Esophagus (tissue), 2 donors: ENCODE measurements around the gene PCNT. TPM values are rescaled to one million over a fixed set of nuclear protein-coding genes. Genes with fewer than 3 reads are reported as not detected.

ENCODE experiments used
- H3K27ac ChIP-seq, 2 donors: one replicate each; pipeline ENCODE4 v1.5.1; 2013; ENCODE audit warnings: low read depth in 2 of 2, mild to moderate bottlenecking in 2 of 2, inconsistent platforms in 1 of 2, low read length in 1 of 2, moderate library complexity in 1 of 2
- H3K27me3 ChIP-seq, 2 donors: one replicate each; pipeline ENCODE4 v1.6.1; 2013; ENCODE audit warnings: low read length in 2 of 2, control low read depth in 1 of 2, mild to moderate bottlenecking in 1 of 2; ENCODE audit not compliant: insufficient read depth in 2 of 2, control insufficient read depth in 1 of 2
- H3K36me3 ChIP-seq, 2 donors: one replicate each; pipeline ENCODE4 v1.6.1; 2013; ENCODE audit warnings: low read length in 1 of 2; ENCODE audit not compliant: control insufficient read depth in 2 of 2, insufficient read depth in 2 of 2
- H3K4me1 ChIP-seq, 2 donors: one replicate each; pipeline ENCODE4 v1.6.1; 2013; ENCODE audit warnings: low read length in 1 of 2; ENCODE audit not compliant: control insufficient read depth in 2 of 2, insufficient read depth in 2 of 2
- H3K4me3 ChIP-seq, 2 donors: one replicate each; pipeline ENCODE4 v1.5.1; 2013; ENCODE audit warnings: low read length in 2 of 2, mild to moderate bottlenecking in 2 of 2, low read depth in 1 of 2, moderate library complexity in 1 of 2
- H3K9me3 ChIP-seq, 2 donors: one replicate each; pipeline ENCODE4 v1.6.1; 2013; ENCODE audit warnings: mild to moderate bottlenecking in 2 of 2, low read depth in 1 of 2, low read length in 1 of 2, moderate library complexity in 1 of 2; ENCODE audit not compliant: control insufficient read depth in 2 of 2, insufficient read depth in 1 of 2
- WGBS, 2 donors: extraction: QIAGEN DNeasy Blood & Tissue Kit; methylation state at CpG; one replicate each; pipeline ENCODE4 v1.1.7; 2013; 5-methylcytosine and 5-hydroxymethylcytosine counted together
- polyA plus RNA-seq, 2 donors: library from polyadenylated mRNA; stranded (reverse); fragments of 200-250 nt; gene quantifications; one replicate each; pipeline ENCODE4 v1.2.3, GENCODE V29; 2013
- donor health status: healthy with polysubstance abuse.
- donor health status: Bipolar disorder and iron deficiency.

Gene PCNT
- polyA plus RNA-seq, 2 donors, result 14.1 to 14.9 TPM

GRCh38 chr21:46483300-46484295 lies 159.6 kb downstream of the PCNT start:
- H3K9me3 ChIP-seq, result no peaks in the 10 kb centered on the region
- WGBS, 2 donors, result 76 to 79% methylated on average over 6 of the region's 6 CpGs
- no peaks in the 10 kb centered on the region for H3K27me3 ChIP-seq
- peaks cover 2 to 8% of the 10 kb centered on the region in 2 donors for H3K36me3 ChIP-seq
- no peak overlapping the region for H3K4me3 ChIP-seq
- H3K27ac ChIP-seq, result no peak overlapping the region
- peaks cover 0 to 3% of the 10 kb centered on the region in 2 donors for H3K4me1 ChIP-seq

GRCh38 chr21:46486481-46487126 lies 162.6 kb downstream of the PCNT start:
- WGBS, 2 donors, result 76 to 82% methylated on average over 4 of the region's 4 CpGs
- Histone ChIP-seq H3K9me3 (no peaks in the 10 kb centered on the region), H3K36me3 (peaks cover 2 to 15% of the 10 kb centered on the region in 2 donors), H3K4me3 (no peak overlapping the region), H3K27me3 (no peaks in the 10 kb centered on the region), H3K27ac (no peak overlapping the region), H3K4me1 (peaks cover 0 to 3% of the 10 kb centered on the region in 2 donors)

GRCh38 chr21:46489162-46489663 lies 165.3 kb downstream of the PCNT start:
- 86 to 87% methylated on average over 6 of the region's 6 CpGs for WGBS, 2 donors
- no peak overlapping the region for H3K27ac ChIP-seq
- H3K4me3 ChIP-seq, result no peak overlapping the region
- H3K9me3 ChIP-seq, result no peaks in the 10 kb centered on the region
- no peaks in the 10 kb centered on the region for H3K4me1 ChIP-seq
- H3K36me3 ChIP-seq, result peaks cover 5 to 16% of the 10 kb centered on the region in 2 donors
- H3K27me3 ChIP-seq, result no peaks in the 10 kb centered on the region

- Histone ChIP-seq H3K36me3 (peaks cover 5 to 16% of the 10 kb centered on the region in 2 donors), H3K9me3 (no peaks in the 10 kb centered on the region), H3K4me1 (no peaks in the 10 kb centered on the region), H3K27ac (no peak overlapping the region), H3K4me3 (no peak overlapping the region), H3K27me3 (no peaks in the 10 kb centered on the region)
- 94 to 97% methylated on average over 10 of the region's 10 CpGs for WGBS, 2 donors
These were observed 165.8 kb downstream of the PCNT start for GRCh38 chr21:46489800-46490199.

- Histone ChIP-seq H3K36me3 (peaks cover 3 to 13% of the 10 kb centered on the region in 2 donors), H3K4me1 (no peaks in the 10 kb centered on the region), H3K27ac (no peak overlapping the region), H3K4me3 (no peak overlapping the region), H3K27me3 (no peaks in the 10 kb centered on the region), H3K9me3 (no peaks in the 10 kb centered on the region)
- WGBS, 2 donors, result 96% methylated on average over 3 of the region's 3 CpGs
These were observed 167.6 kb downstream of the PCNT start for GRCh38 chr21:46491553-46491952.

- peaks cover 3 to 13% of the 10 kb centered on the region in 2 donors for H3K36me3 ChIP-seq
- WGBS, 2 donors, result 90% methylated on average over 5 of the region's 5 CpGs
- H3K27me3 ChIP-seq, result no peaks in the 10 kb centered on the region
- no peak overlapping the region for H3K4me3 ChIP-seq
- no peaks in the 10 kb centered on the region for H3K9me3 ChIP-seq
- H3K27ac ChIP-seq, result no peak overlapping the region
- H3K4me1 ChIP-seq, result no peaks in the 10 kb centered on the region
These were observed 168.9 kb downstream of the PCNT start for GRCh38 chr21:46492851-46493250.

GRCh38 chr21:46493828-46494227 lies 169.9 kb downstream of the PCNT start:
- Histone ChIP-seq H3K27me3 (no peaks in the 10 kb centered on the region), H3K27ac (no peak overlapping the region), H3K4me3 (no peak overlapping the region), H3K4me1 (no peaks in the 10 kb centered on the region), H3K9me3 (no peaks in the 10 kb centered on the region), H3K36me3 (peaks cover 8 to 22% of the 10 kb centered on the region in 2 donors)
- WGBS, 2 donors, result 96% methylated on average over 6 of the region's 6 CpGs

Other genes starting within 250 kb of the PCNT start
- 100 to 1,000 TPM; 120 to 161 TPM for gene COL6A2, start 226.0 kb upstream of the PCNT start, polyA plus RNA-seq
- gene FTCD, start 168.6 kb upstream of the PCNT start, polyA plus RNA-seq, result under 1 TPM; 0.33 to 0.39 TPM
- 1 to 10 TPM; 5.2 to 9.3 TPM for gene SPATC1L, start 139.7 kb upstream of the PCNT start, polyA plus RNA-seq
- 10 to 100 TPM; 41.9 to 57.6 TPM for gene LSS, start 95.4 kb upstream of the PCNT start, polyA plus RNA-seq
- gene MCM3AP, start 38.5 kb upstream of the PCNT start, polyA plus RNA-seq, result 10 to 100 TPM; 27.1 to 29.2 TPM
- 10 to 100 TPM in 1 of 2 donors, 1 to 10 TPM in 1; 7.1 to 11.9 TPM for gene YBEY, start 37.8 kb upstream of the PCNT start, polyA plus RNA-seq
- 1 to 10 TPM; 2.5 to 7.1 TPM for gene C21orf58, start 286 bp upstream of the PCNT start, polyA plus RNA-seq
- 10 to 100 TPM; 15.3 to 29.7 TPM for gene DIP2A, start 134.7 kb downstream of the PCNT start, polyA plus RNA-seq